Uterus (tissue), 2 donors: ENCODE data around the gene DSG1.

Experiments used
- CTCF ChIP-seq, 4 experiments: fragments of 200-600 bp in 2 of 4; fragments of 450-650 bp in 2 of 4; sonication (generic) in 2 of 4; IDR thresholded peaks; one replicate each; pipeline ENCODE4 v1.5.1; 2016 to 2019; ENCODE audit warnings: antibody characterized with exemption in 4 of 4, mild to moderate bottlenecking in 2 of 4, moderate library complexity in 1 of 4
- POLR2A ChIP-seq, 2 donors: fragments of 450-650 bp; IDR thresholded peaks; one replicate each; pipeline ENCODE4 v1.6.1; 2016; ENCODE audit warnings: antibody characterized with exemption in 2 of 2, mild to moderate bottlenecking in 1 of 2, moderate library complexity in 1 of 2

GRCh38 chr18:31393286-31393685 is 75.3 kb downstream of the DSG1 start:
- no peak for TF ChIP-seq CTCF (IDR thresholded peaks at IDR 0.05)
- TF ChIP-seq POLR2A (IDR thresholded peaks at IDR 0.05): no peak
